Measurements from ENCODE around the gene CNST. TPM values are rescaled to one million over a fixed set of nuclear protein-coding genes. Genes with fewer than 3 reads are reported as not detected.
"Not testable (repeated sequence)": the region's sequence is repeated elsewhere in the genome, so short reads cannot be mapped to it uniquely, and the experiment has no call there.

CNST gene
- total RNA-seq, 2 experiments from 2014 or later: 22.1 to 25.3 TPM

GRCh38 chr1:246577082-246577719 lies 10.9 kb downstream of the CNST start:
- peaks cover 70% of the 10 kb centered on the region for H3K4me1 Mint-ChIP-seq (ENCODE audit: low read depth)
- DNase-seq: peak; percentile 22
- no peaks in the 10 kb centered on the region for H3K9me3 Mint-ChIP-seq
- intact Hi-C loops (cut with micrococcal nuclease): no loop called here
- peaks cover 8% of the 10 kb centered on the region for H3K36me3 Mint-ChIP-seq (ENCODE audit: low read depth)
- peak overlapping the region; percentile 83 for H3K27ac Mint-ChIP-seq
- H3K4me3 Mint-ChIP-seq: peak overlapping the region; percentile 63
- CTCF ChIA-PET: no interaction called here
- no peaks in the 10 kb centered on the region for H3K27me3 Mint-ChIP-seq (ENCODE audit: low read depth)

DNA sequence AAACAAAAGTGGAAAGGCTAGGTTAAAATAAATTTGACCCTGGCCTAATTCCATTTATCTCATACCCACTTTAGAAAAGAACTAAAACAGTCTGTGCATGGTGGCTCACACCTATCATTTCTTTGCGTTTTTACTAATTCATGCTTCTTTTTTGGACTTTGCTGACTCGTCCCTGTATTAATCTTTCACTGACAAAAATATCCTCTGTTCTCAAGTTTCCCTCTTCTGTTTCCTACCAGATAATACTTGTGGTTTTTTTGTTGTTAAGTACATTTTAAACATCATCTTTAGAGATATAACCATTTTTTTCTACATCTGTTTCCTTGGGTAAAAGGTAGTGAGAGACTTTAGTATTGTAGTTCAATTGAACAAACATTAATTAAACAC lies 11.5 kb downstream of the CNST start:
- no peak for DNase-seq
- H3K9me3 Mint-ChIP-seq: no peaks in the 10 kb centered on the region
- no peaks in the 10 kb centered on the region for H3K27me3 Mint-ChIP-seq (ENCODE audit: low read depth)
- H3K36me3 Mint-ChIP-seq (ENCODE audit: low read depth): peaks cover 8% of the 10 kb centered on the region
- intact Hi-C loops (cut with micrococcal nuclease): no loop called here
- H3K4me3 Mint-ChIP-seq: no peak overlapping the region
- peaks cover 71% of the 10 kb centered on the region for H3K4me1 Mint-ChIP-seq (ENCODE audit: low read depth)
- H3K27ac Mint-ChIP-seq: peak overlapping the region; percentile 83
- CTCF ChIA-PET: interaction anchor here (1.9 kb wide), 1 partner anchor 10 kb away, joined by 11 read pairs; no protein-coding TSS in a partner anchor

DNA sequence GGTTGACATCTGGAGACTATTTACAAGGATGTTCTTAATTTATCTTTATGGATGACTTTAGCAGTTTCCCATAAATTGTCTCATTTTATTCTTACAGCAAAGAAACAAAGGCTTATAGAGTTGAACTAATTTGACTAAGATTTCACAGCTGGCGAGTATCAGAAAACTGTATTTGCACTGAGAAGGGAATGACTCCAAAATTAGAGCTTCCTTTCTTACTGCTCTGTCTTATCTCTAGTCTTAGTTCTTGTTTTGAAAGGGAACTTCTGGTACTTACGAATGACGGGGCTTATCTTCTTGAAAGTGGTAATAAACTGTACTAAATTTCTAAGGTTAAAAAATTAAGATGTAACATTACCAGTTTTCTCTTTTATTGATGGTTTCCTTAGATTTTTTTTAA lies 13.6 kb downstream of the CNST start:
- Mint-ChIP-seq H3K9me3 (no peaks in the 10 kb centered on the region), H3K36me3 (ENCODE audit: low read depth) (peaks cover 9% of the 10 kb centered on the region), H3K27ac (peak overlapping the region; percentile 51), H3K4me3 (no peak overlapping the region), H3K4me1 (ENCODE audit: low read depth) (peaks cover 72% of the 10 kb centered on the region), H3K27me3 (ENCODE audit: low read depth) (no peaks in the 10 kb centered on the region)
- no peak for DNase-seq
- CTCF ChIA-PET: interaction anchor here (1.9 kb wide), 1 partner anchor 12 kb away, joined by 11 read pairs; no protein-coding TSS in a partner anchor
- intact Hi-C loops (cut with micrococcal nuclease): loop anchor here (1.0 kb wide), 2 partner anchors 7 to 10 kb away; no protein-coding TSS in a partner anchor

GRCh38 chr1:246580497-246581370 lies 14.5 kb downstream of the CNST start:
- CTCF ChIA-PET: no interaction called here
- H3K9me3 Mint-ChIP-seq: no peaks in the 10 kb centered on the region
- no peak overlapping the region for H3K4me3 Mint-ChIP-seq
- peaks cover 5% of the 10 kb centered on the region for H3K36me3 Mint-ChIP-seq (ENCODE audit: low read depth)
- H3K4me1 Mint-ChIP-seq (ENCODE audit: low read depth): peaks cover 68% of the 10 kb centered on the region
- no peak for DNase-seq
- no peaks in the 10 kb centered on the region for H3K27me3 Mint-ChIP-seq (ENCODE audit: low read depth)
- H3K27ac Mint-ChIP-seq: no peak overlapping the region
- intact Hi-C loops (cut with micrococcal nuclease): no loop called here

DNA sequence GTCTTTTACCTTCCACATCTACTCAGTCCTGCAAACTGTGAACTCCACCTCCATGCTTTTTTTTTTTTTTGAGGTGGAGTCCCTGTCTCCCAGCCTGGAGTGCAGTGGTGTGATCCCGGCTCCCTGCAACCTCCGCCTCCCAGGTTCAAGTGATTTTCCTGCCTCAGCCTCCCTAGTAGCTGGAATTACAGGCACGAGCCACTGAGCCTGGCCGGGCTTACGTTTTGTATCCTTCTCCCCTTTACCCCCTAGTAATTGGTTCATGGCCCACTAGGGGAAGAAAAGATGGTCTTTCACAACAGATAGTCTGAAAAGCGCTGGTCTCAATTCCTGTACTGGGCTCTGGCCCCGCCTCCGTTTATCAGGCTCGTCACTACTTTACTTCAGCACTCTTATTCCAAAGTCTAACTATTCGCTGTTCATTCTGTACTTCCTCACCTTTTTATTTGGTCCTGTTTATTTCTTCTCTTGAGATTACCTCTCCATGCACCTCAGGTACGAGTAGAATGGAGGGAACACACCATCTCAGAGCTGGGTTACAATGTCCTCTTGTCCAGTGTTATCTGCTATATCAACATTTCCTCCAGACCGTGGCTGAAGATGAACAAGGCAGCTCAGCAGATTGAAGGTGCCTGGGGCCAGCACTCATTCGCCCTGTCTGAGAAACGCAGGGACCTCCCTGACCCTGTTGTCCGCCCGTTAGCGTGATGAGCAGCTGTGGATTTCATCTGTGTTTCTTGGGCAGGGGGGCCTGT lies 16.2 kb downstream of the CNST start:
- no peak overlapping the region for H3K27ac Mint-ChIP-seq
- H3K36me3 Mint-ChIP-seq (ENCODE audit: low read depth): peaks cover 5% of the 10 kb centered on the region
- CTCF ChIA-PET: no interaction called here

DNA sequence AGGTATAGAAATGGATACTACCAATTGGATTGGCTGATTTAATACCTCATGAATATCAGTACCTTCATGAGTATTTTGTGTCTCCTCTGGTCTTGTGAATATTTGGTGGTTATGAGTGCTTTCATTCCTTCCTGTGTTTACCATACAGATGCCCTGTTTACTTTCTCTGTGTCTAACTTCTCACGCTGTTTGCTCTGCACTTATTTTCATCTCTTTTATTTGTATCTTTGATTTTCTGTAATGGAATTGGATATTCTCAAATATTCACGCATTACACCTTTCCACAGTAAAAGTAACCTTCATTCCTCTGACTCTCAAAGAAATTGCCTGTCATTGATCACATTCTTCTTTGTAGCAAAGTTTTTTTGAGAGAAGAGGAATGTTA lies 16.8 kb downstream of the CNST start:
- CTCF ChIA-PET: no interaction called here
- no peak overlapping the region for H3K27ac Mint-ChIP-seq
- H3K4me1 Mint-ChIP-seq (ENCODE audit: low read depth): peaks cover 62% of the 10 kb centered on the region

More for the DNA sequence above, 16.2 kb downstream of the CNST start:
- intact Hi-C loops (cut with micrococcal nuclease): no loop called here
- Mint-ChIP-seq H3K27me3 (ENCODE audit: low read depth) (no peaks in the 10 kb centered on the region), H3K4me1 (ENCODE audit: low read depth) (peaks cover 62% of the 10 kb centered on the region), H3K9me3 (no peaks in the 10 kb centered on the region), H3K4me3 (no peak overlapping the region)
- no peak for DNase-seq

DNA sequence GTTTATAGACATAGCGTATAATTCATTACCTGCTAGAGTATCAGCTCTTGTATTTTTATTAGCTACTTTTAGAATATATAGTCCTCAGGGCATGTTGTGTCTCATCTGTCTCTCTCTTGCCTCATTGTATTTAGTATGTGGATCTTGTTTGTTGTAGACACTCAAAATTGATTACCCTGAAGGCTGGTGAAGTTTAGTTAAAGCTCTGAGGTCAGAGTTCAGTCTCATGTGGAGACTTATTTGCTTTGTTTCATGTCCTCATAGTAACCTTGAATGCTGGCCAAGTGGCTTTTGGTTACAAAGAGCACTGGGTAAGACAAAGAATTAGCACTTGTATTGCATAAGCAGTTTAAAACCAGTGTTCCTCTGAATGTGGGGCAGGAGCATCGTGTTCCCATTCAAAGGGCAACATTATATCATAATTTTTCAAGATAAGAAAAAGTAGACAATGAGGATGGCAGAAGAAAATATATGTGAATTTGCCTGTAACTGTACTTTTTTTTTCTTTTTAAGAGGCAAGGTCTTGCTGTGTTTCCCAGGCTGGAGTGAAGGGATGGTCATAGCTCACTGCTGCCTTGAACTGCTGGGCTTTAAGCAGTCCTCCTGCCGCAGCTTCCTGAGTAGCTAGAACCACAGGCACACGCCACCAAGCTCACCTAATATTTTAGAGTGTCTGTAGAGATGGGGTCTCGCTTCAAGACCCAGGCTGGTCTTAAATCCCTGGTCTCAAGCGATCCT lies 17.4 kb downstream of the CNST start:
- DNase-seq: no peak
- Mint-ChIP-seq H3K4me1 (ENCODE audit: low read depth) (peaks cover 60% of the 10 kb centered on the region), H3K9me3 (no peaks in the 10 kb centered on the region), H3K27me3 (ENCODE audit: low read depth) (no peaks in the 10 kb centered on the region), H3K27ac (no peak overlapping the region), H3K36me3 (ENCODE audit: low read depth) (peaks cover 5% of the 10 kb centered on the region), H3K4me3 (no peak overlapping the region)
- intact Hi-C loops (cut with micrococcal nuclease): no loop called here
- CTCF ChIA-PET: no interaction called here

More for the DNA sequence above, 16.8 kb downstream of the CNST start:
- Mint-ChIP-seq H3K9me3 (no peaks in the 10 kb centered on the region), H3K27me3 (ENCODE audit: low read depth) (no peaks in the 10 kb centered on the region), H3K36me3 (ENCODE audit: low read depth) (peaks cover 5% of the 10 kb centered on the region), H3K4me3 (no peak overlapping the region)
- intact Hi-C loops (cut with micrococcal nuclease): no loop called here
- DNase-seq: no peak

- H3K4me1 Mint-ChIP-seq (ENCODE audit: low read depth): peaks cover 58% of the 10 kb centered on the region
- H3K27ac Mint-ChIP-seq: no peak overlapping the region
- DNase-seq: no peak
- H3K36me3 Mint-ChIP-seq (ENCODE audit: low read depth): peaks cover 23% of the 10 kb centered on the region
- intact Hi-C loops (cut with micrococcal nuclease): loop anchor here (1.0 to 2.0 kb wide), 2 partner anchors 8 to 20 kb away; partner anchors contain the start of genes CNST and TFB2M
- H3K4me3 Mint-ChIP-seq: no peak overlapping the region
- H3K9me3 Mint-ChIP-seq: peaks cover 3% of the 10 kb centered on the region
- CTCF ChIA-PET: no interaction called here
- H3K27me3 Mint-ChIP-seq (ENCODE audit: low read depth): no peaks in the 10 kb centered on the region
These were observed 20.8 kb downstream of the CNST start for GRCh38 chr1:246587032-246587431.

DNA sequence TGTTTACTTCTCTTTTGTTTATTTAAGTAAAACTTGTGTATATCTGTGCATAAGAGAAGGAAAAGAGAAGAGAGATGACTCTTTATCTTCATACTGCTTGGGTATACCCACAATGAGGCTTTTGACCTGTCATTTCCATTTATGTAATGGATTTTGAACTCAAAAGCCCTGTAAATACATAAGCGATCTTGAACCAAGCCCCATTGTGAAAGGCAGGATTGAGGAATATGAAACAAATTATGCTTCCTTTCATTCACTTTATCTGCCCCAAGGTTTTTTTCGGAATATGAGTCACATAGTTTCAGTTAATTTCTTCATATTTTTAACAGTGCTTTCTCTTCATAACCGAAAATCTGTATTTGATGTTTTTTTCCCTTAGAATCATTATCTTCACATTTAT lies 21.4 kb downstream of the CNST start:
- intact Hi-C loops (cut with micrococcal nuclease): loop anchor here (1.0 to 2.0 kb wide), 2 partner anchors 8 to 21 kb away; partner anchors contain the start of genes CNST and TFB2M
- Mint-ChIP-seq H3K36me3 (ENCODE audit: low read depth) (peaks cover 24% of the 10 kb centered on the region), H3K9me3 (peaks cover 3% of the 10 kb centered on the region), H3K27me3 (ENCODE audit: low read depth) (no peaks in the 10 kb centered on the region), H3K4me3 (no peak overlapping the region), H3K27ac (peak overlapping the region; percentile 24), H3K4me1 (ENCODE audit: low read depth) (peaks cover 57% of the 10 kb centered on the region)
- CTCF ChIA-PET: no interaction called here
- no peak for DNase-seq

GRCh38 chr1:246588159-246588721 lies 22.0 kb downstream of the CNST start:
- Mint-ChIP-seq H3K4me1 (ENCODE audit: low read depth) (peaks cover 55% of the 10 kb centered on the region), H3K36me3 (ENCODE audit: low read depth) (peaks cover 26% of the 10 kb centered on the region), H3K4me3 (no peak overlapping the region), H3K27me3 (ENCODE audit: low read depth) (no peaks in the 10 kb centered on the region), H3K9me3 (peaks cover 3% of the 10 kb centered on the region), H3K27ac (no peak overlapping the region)
- CTCF ChIA-PET: no interaction called here
- DNase-seq: no peak
- intact Hi-C loops (cut with micrococcal nuclease): no loop called here

DNA sequence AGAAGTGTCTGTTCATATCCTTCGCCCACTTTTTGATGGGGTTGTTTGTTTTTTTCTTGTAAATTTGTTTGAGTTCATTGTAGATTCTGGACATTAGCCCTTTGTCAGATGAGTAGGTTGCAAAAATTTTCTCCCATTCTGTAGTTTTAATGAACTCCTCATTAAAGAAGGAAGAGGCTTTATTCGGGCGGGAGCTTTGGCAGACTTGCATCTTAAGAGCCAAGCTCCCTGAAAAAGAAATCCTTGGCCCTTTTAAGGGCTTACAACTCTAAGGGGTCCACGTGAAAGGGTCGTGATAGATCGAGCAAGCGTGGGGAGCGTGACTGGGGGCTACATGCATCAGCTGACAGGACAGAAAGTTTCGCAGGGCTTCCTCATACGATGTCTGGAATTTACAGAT lies 23.7 kb downstream of the CNST start:
- H3K4me1 Mint-ChIP-seq (ENCODE audit: low read depth): peaks cover 51% of the 10 kb centered on the region
- intact Hi-C loops (cut with micrococcal nuclease); H3K9me3 Mint-ChIP-seq; H3K4me3 Mint-ChIP-seq; H3K27ac Mint-ChIP-seq; DNase-seq; H3K27me3 Mint-ChIP-seq (ENCODE audit: low read depth); CTCF ChIA-PET: not testable (repeated sequence)
- peaks cover 23% of the 10 kb centered on the region for H3K36me3 Mint-ChIP-seq (ENCODE audit: low read depth)

All from activated naive CD4-positive, alpha-beta T cell treated with anti-CD3 and anti-CD28 coated beads for 36 hours (primary cell).